OCI-LY7 (cell line): ENCODE data around the gene DGCR8. TPM values are rescaled to one million over a fixed set of nuclear protein-coding genes. Genes with fewer than 3 reads are reported as not detected.
"Not testable (repeated sequence)": the region's sequence is repeated elsewhere in the genome, so short reads cannot be mapped to it uniquely, and the experiment has no call there.

ENCODE experiments used
- BruUV-seq: library from RNA; stranded (reverse); fragments of 400-500 nt; replicated peaks from 2 replicates; lab custom pipeline; 2021; lab: Mats Ljungman, UMichigan
- CTCF ChIA-PET: fragments of 300-600 bp; sonication (Branson Sonifier 250); formaldehyde crosslinking; loops from one replicate; lab custom pipeline; 2022; ENCODE audit warnings: antibody characterized with exemption; ENCODE audit not compliant: unreplicated experiment; lab: Charles Lee
- POLR2A ChIA-PET: fragments of 300-600 bp; sonication (Branson Sonifier 250); formaldehyde crosslinking; loops from one replicate; lab custom pipeline; 2022; ENCODE audit warnings: antibody characterized with exemption; lab: Charles Lee
- DNase-seq: peaks from one replicate; pipeline ENCODE4 v3.0.0-alpha.2; 2015; ENCODE audit warnings: low spot score
- H2AFZ ChIP-seq: fragments of 200-600 bp; sonication (generic), shearing (Covaris generic); 2 replicates; pipeline ENCODE4 v1.6.1; 2014; ENCODE audit warnings: mild to moderate bottlenecking, antibody characterized with exemption, low read length, moderate library complexity
- H3K27ac ChIP-seq: fragments of 200-600 bp; sonication (generic); 2 replicates; pipeline ENCODE4 v1.5.1; 2014; ENCODE audit warnings: mixed run types, low read depth, mild to moderate bottlenecking, moderate library complexity, low read length, inconsistent platforms; ENCODE audit not compliant: poor library complexity, severe bottlenecking
- H3K36me3 ChIP-seq: fragments of 200-600 bp; sonication (generic); 2 replicates; pipeline ENCODE4 v1.6.1; 2014; ENCODE audit warnings: mild to moderate bottlenecking, antibody characterized with exemption, low read length, moderate library complexity, mixed read lengths; ENCODE audit not compliant: insufficient read depth
- H3K4me1 ChIP-seq: fragments of 200-600 bp; sonication (generic); 2 replicates; pipeline ENCODE4 v1.5.1; 2014; ENCODE audit warnings: mild to moderate bottlenecking, low read length; ENCODE audit not compliant: insufficient read depth, poor library complexity, severe bottlenecking
- H3K4me2 ChIP-seq: fragments of 200-600 bp; sonication (generic); 2 replicates; pipeline ENCODE4 v1.6.1; 2014; ENCODE audit warnings: mild to moderate bottlenecking, low read length
- H3K4me3 ChIP-seq: fragments of 200-600 bp; sonication (generic); 2 replicates; pipeline ENCODE4 v1.5.1; 2014; ENCODE audit warnings: mild to moderate bottlenecking, low read depth, low read length; ENCODE audit not compliant: poor library complexity, severe bottlenecking
- H3K79me2 ChIP-seq: fragments of 200-600 bp; sonication (generic); 2 replicates; pipeline ENCODE4 v1.6.1; 2016; ENCODE audit warnings: low read depth, mild to moderate bottlenecking, low read length, moderate library complexity, mixed read lengths; ENCODE audit not compliant: insufficient read depth
- H3K9me2 ChIP-seq: fragments of 200-600 bp; sonication (generic); 2 replicates; pipeline ENCODE4 v1.6.1; 2016; ENCODE audit warnings: mild to moderate bottlenecking, low read length, mixed read lengths; ENCODE audit not compliant: insufficient read depth
- H3K9me3 ChIP-seq: fragments of 200-600 bp; sonication (generic); 2 replicates; pipeline ENCODE4 v1.6.1; 2014; ENCODE audit warnings: mild to moderate bottlenecking, mixed run types, low read length, mixed read lengths
- H4K20me1 ChIP-seq: fragments of 200-600 bp; sonication (generic); 2 replicates; pipeline ENCODE4 v1.6.1; 2014; ENCODE audit warnings: mild to moderate bottlenecking, antibody characterized with exemption, low read length, moderate library complexity, mixed read lengths; ENCODE audit not compliant: insufficient read depth
- EZH2phosphoT487 ChIP-seq: fragments of 200-600 bp; sonication (generic); IDR thresholded peaks from 2 replicates; pipeline ENCODE4 v1.6.1; 2018; ENCODE audit warnings: low read depth, borderline replicate concordance, mild to moderate bottlenecking, mixed run types, antibody characterized with exemption, low read length, moderate library complexity, mixed read lengths
- intact Hi-C: fragments of 100-400 bp; cut with micrococcal nuclease; formaldehyde crosslinking; loops from one replicate; pipeline ENCODE4 v1.10.0; 2022; ENCODE audit not compliant: unreplicated experiment
- total RNA-seq, 2 experiments: library from RNA; depleted of rRNA in 1 of 2; stranded (reverse); fragments of >200 nt in 1 of 2; shearing (Covaris generic) in 1 of 2; gene quantifications; 2 replicates each; pipeline ENCODE4 v1.2.3, GENCODE V29; 2014 to 2022
- TF ChIP-seq, protein P1 (sequence below): fragments of 200-600 bp; sonication (generic); conservative IDR thresholded peaks from 2 replicates; pipeline ENCODE4 v1.5.1; 2014; ENCODE audit warnings: mild to moderate bottlenecking, antibody characterized with exemption, low read length, moderate library complexity, mixed read lengths

DGCR8 gene
- total RNA-seq, 2 experiments from 2014 or later = 49.5 to 68.2 TPM

DNA sequence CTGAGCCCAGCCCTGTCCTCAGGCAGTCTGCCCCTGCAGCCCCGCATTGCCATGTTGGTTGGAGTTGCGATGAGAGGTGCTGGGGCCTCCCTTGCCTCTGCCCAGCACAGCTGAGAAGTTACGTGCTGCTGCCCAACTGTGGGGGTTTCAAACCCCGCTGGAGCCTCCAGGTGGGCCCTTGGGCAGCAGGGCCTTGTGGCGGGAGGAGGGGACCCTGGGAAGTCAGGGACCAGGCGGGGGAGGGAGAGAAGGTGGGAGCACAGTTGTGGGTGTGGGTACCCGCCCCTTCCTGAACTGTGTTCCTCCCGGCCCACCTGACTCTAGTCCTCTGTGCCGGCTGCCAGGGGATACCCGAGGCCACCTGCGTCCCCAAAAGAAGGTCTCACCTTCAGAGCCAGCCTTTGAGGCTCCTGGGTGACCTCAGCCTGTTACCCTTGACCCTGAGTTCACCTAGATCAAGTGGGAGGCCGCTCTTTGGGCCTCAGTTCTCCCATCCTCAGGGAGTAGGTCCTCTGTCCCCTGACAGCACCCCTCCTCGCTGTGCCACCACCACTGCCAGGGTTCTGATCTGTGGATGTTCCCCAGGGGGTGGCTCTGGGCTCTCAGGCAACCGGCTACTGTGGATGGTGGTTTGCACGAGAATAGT is 78.5 kb downstream of the DGCR8 start:
- no peak for DNase-seq
- POLR2A ChIA-PET = no interaction called here
- BruUV-seq = no TSS peak
- no peak overlapping the region for H2AFZ ChIP-seq
- H3K36me3 ChIP-seq = no peaks in the 10 kb centered on the region
- CTCF ChIA-PET = no interaction called here
- no peak overlapping the region for H3K4me2 ChIP-seq
- H3K79me2 ChIP-seq = no peaks in the 10 kb centered on the region
- no peaks in the 10 kb centered on the region for H3K9me2 ChIP-seq
- H3K9me3 ChIP-seq = no peaks in the 10 kb centered on the region
- no peak for TF ChIP-seq EZH2phosphoT487
- TF ChIP-seq, protein P1, sequence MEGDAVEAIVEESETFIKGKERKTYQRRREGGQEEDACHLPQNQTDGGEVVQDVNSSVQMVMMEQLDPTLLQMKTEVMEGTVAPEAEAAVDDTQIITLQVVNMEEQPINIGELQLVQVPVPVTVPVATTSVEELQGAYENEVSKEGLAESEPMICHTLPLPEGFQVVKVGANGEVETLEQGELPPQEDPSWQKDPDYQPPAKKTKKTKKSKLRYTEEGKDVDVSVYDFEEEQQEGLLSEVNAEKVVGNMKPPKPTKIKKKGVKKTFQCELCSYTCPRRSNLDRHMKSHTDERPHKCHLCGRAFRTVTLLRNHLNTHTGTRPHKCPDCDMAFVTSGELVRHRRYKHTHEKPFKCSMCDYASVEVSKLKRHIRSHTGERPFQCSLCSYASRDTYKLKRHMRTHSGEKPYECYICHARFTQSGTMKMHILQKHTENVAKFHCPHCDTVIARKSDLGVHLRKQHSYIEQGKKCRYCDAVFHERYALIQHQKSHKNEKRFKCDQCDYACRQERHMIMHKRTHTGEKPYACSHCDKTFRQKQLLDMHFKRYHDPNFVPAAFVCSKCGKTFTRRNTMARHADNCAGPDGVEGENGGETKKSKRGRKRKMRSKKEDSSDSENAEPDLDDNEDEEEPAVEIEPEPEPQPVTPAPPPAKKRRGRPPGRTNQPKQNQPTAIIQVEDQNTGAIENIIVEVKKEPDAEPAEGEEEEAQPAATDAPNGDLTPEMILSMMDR = no peak
- H4K20me1 ChIP-seq = no peaks in the 10 kb centered on the region
- H3K4me3 ChIP-seq = no peak overlapping the region
- no peak overlapping the region for H3K27ac ChIP-seq
- H3K4me1 ChIP-seq = no peaks in the 10 kb centered on the region
- intact Hi-C loops = loop anchor here (10.0 kb wide), 2 partner anchors 296 to 536 kb away; no protein-coding TSS in a partner anchor

DNA sequence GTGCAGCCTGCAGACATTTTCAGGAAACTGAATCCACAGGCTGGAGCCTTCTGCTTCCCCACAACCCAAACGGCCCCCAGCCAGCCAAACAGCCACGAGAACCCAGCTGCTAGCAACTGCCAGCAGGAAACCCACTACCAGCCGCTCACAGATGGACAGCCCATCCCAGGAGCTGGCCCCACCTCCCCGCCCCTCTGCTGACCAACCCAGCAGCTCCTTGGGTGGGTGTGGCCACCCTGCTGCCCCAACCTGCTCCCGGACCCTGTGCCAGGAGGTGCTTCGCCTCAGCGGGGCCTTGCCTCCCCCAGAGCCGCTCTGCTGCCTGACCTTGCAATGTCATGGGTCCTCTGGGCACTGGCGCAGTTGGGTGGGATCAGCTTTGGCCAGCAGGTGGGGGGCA is 79.0 kb downstream of the DGCR8 start:
- POLR2A ChIA-PET = no interaction called here
- Histone ChIP-seq H3K36me3 (no peaks in the 10 kb centered on the region), H3K4me3 (no peak overlapping the region), H4K20me1 (no peaks in the 10 kb centered on the region), H3K27ac (no peak overlapping the region), H3K79me2 (no peaks in the 10 kb centered on the region), H3K9me2 (no peaks in the 10 kb centered on the region), H2AFZ (no peak overlapping the region), H3K4me1 (no peaks in the 10 kb centered on the region), H3K4me2 (no peak overlapping the region), H3K9me3 (no peaks in the 10 kb centered on the region)
- CTCF ChIA-PET = no interaction called here
- intact Hi-C loops = loop anchor here (10.0 kb wide), 2 partner anchors 296 to 536 kb away; no protein-coding TSS in a partner anchor
- BruUV-seq = no TSS peak
- no peak for DNase-seq
- TF ChIP-seq EZH2phosphoT487 = no peak
- TF ChIP-seq, protein P1 = no peak

DNA sequence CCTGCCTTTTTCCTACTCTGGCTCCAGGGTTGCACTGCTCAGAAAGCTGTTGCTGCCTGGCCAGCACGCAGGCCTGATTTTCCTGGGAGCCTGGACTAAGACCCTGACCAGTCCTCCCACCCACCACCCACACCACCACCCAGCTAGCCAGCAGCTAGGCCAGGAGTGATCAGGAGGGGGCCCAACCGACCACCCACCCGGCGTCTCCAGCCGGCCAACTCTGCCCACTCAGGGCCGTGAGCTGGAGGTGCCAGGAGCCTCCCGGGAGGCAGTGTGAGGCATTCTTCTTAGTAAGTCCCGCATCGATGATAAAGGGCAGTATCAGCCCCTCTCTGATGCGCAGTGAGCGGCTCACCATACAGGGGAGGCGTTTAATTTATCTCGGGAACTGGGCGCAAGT is 79.5 kb downstream of the DGCR8 start:
- POLR2A ChIA-PET, CTCF ChIA-PET, H3K9me2 ChIP-seq, H2AFZ ChIP-seq, H3K4me1 ChIP-seq, DNase-seq, H3K9me3 ChIP-seq, H3K4me3 ChIP-seq, H3K4me2 ChIP-seq, H3K27ac ChIP-seq, H3K79me2 ChIP-seq, H4K20me1 ChIP-seq, H3K36me3 ChIP-seq, BruUV-seq: not testable (repeated sequence)
- intact Hi-C loops = loop anchor here (10.0 kb wide), 2 partner anchors 295 to 535 kb away; no protein-coding TSS in a partner anchor
